Endodermal cell (in vitro differentiated cells): ENCODE data around the gene OR13C8. TPM values are rescaled to one million over a fixed set of nuclear protein-coding genes. Genes with fewer than 3 reads are reported as not detected.
"Not testable (repeated sequence)": the region's sequence is repeated elsewhere in the genome, so short reads cannot be mapped to it uniquely, and the experiment has no call there.

Experiments
- DNase-seq: peaks from one replicate; pipeline ENCODE4 v3.0.0-alpha.2; 2017
- H3K27ac ChIP-seq: 2 replicates; pipeline ENCODE4 v1.5.1; 2013; ENCODE audit warnings: mild to moderate bottlenecking, low read depth, low read length, moderate library complexity
- H3K27me3 ChIP-seq: 2 replicates; pipeline ENCODE4 v1.6.1; 2013; ENCODE audit warnings: mild to moderate bottlenecking, low read length, moderate library complexity; ENCODE audit not compliant: insufficient read depth, control insufficient read depth, poor library complexity, severe bottlenecking
- H3K36me3 ChIP-seq: 2 replicates; pipeline ENCODE4 v1.7.0; 2013; ENCODE audit warnings: mild to moderate bottlenecking, low read length, moderate library complexity; ENCODE audit not compliant: control insufficient read depth, insufficient read depth
- H3K4me1 ChIP-seq: one replicate; pipeline ENCODE4 v1.7.0; 2013; ENCODE audit warnings: low read length; ENCODE audit not compliant: control insufficient read depth, insufficient read depth
- H3K4me3 ChIP-seq: 2 replicates; pipeline ENCODE4 v1.5.1; 2013; ENCODE audit warnings: mild to moderate bottlenecking, low read length, moderate library complexity
- H3K9ac ChIP-seq: 2 replicates; pipeline ENCODE4 v1.6.1; 2013; ENCODE audit warnings: mild to moderate bottlenecking, low read length, moderate library complexity; ENCODE audit not compliant: poor library complexity, severe bottlenecking; ENCODE audit errors: extremely low read depth
- H3K9me3 ChIP-seq: 2 replicates; pipeline ENCODE4 v1.6.1; 2013; ENCODE audit warnings: mild to moderate bottlenecking, low read length, moderate library complexity; ENCODE audit not compliant: control insufficient read depth
- H3K27ac Mint-ChIP-seq: 2 replicates; pipeline ENCODE4 v1.8.0; 2020; ENCODE audit warnings: mixed read lengths
- H3K27me3 Mint-ChIP-seq: 2 replicates; pipeline ENCODE4 v1.8.0; 2021; ENCODE audit warnings: mild to moderate bottlenecking, mixed read lengths; ENCODE audit not compliant: insufficient read depth
- H3K36me3 Mint-ChIP-seq: 2 replicates; pipeline ENCODE4 v1.8.0; 2020; ENCODE audit warnings: low read depth, mixed read lengths
- H3K4me1 Mint-ChIP-seq: 2 replicates; pipeline ENCODE4 v1.8.0; 2020; ENCODE audit warnings: mixed read lengths
- H3K4me3 Mint-ChIP-seq: 2 replicates; pipeline ENCODE4 v1.8.0; 2020; ENCODE audit warnings: mild to moderate bottlenecking, moderate library complexity, mixed read lengths
- H3K9me3 Mint-ChIP-seq: 2 replicates; pipeline ENCODE4 v1.8.0; 2020; ENCODE audit warnings: mild to moderate bottlenecking, mixed read lengths
- CTCF ChIP-seq: fragments of 200-600 bp; sonication (generic); conservative IDR thresholded peaks from 2 replicates; pipeline ENCODE4 v1.5.0; 2021; ENCODE audit warnings: antibody characterized with exemption, mild to moderate bottlenecking
- WGBS, 2 experiments: methylation state at CpG; one replicate each; pipeline versions ENCODE4 v1.1.5 to v1.1.7; 2013; ENCODE audit warnings: missing lambda C conversion rate in 2 of 2, mixed read lengths in 1 of 2; ENCODE audit not compliant: insufficient coverage in 1 of 2, insufficient read length in 1 of 2; 5-methylcytosine and 5-hydroxymethylcytosine counted together
- total RNA-seq, 2 donors: library from RNA; stranded (reverse); fragmentation: NEBNext Ultra II Directional in 1 of 2; extraction: Animal tissue kit (Norgen Biotek cat#: 25700) in 1 of 2; gene quantifications; 2 replicates in 1 of 2; 3 replicates in 1 of 2; pipeline ENCODE4 v1.2.1, GENCODE V29; 2021

The OR13C8 gene
- total RNA-seq, 2 donors from 2014 or later = not detected

- H3K27ac ChIP-seq = no peak overlapping the region
- DNase-seq = no peak
- Mint-ChIP-seq H3K9me3 (no peaks in the 10 kb centered on the region), H3K27me3 (peaks cover 2% of the 10 kb centered on the region), H3K4me1 (no peaks in the 10 kb centered on the region), H3K36me3 (no peaks in the 10 kb centered on the region), H3K4me3 (no peak overlapping the region), H3K27ac (no peak overlapping the region)
- no peak for TF ChIP-seq CTCF
- 0 to 21% methylated on average over 1 of the region's 1 CpG for WGBS, 2 experiments
- H3K9me3 ChIP-seq = no peaks in the 10 kb centered on the region
- H3K27me3 ChIP-seq = no peaks in the 10 kb centered on the region
- H3K9ac ChIP-seq = no peak overlapping the region
- H3K36me3 ChIP-seq = no peaks in the 10 kb centered on the region
- H3K4me1 ChIP-seq = no peaks in the 10 kb centered on the region
- no peak overlapping the region for H3K4me3 ChIP-seq
Measured at GRCh38 chr9:104589626-104590025, 20.7 kb downstream of the OR13C8 start.

GRCh38 chr9:104598749-104599148 is 29.8 kb downstream of the OR13C8 start:
- H3K9ac ChIP-seq, H3K27ac Mint-ChIP-seq, H3K4me3 ChIP-seq, DNase-seq, H3K27me3 Mint-ChIP-seq, H3K27ac ChIP-seq, H3K9me3 ChIP-seq, H3K4me3 Mint-ChIP-seq, H3K9me3 Mint-ChIP-seq, H3K36me3 Mint-ChIP-seq, H3K27me3 ChIP-seq, H3K4me1 Mint-ChIP-seq, H3K36me3 ChIP-seq, H3K4me1 ChIP-seq: not testable (repeated sequence)
- WGBS, 2 experiments = 67% methylated on average over 3 of the region's 3 CpGs; no CpG with 5 or more reads in 1 of the 2 experiments

GRCh38 chr9:104599313-104599712 is 30.3 kb downstream of the OR13C8 start, which contains the start of gene OR13C5:
Gene OR13C5, minus strand, starts transcription at chr9:104599413. Its CDS starts 0 bp downstream, at chr9:104599413.
- H3K36me3 ChIP-seq, H3K4me1 ChIP-seq, H3K4me3 Mint-ChIP-seq, H3K4me1 Mint-ChIP-seq, H3K27ac Mint-ChIP-seq, H3K27me3 ChIP-seq, H3K9ac ChIP-seq, DNase-seq, H3K27ac ChIP-seq, H3K4me3 ChIP-seq, H3K36me3 Mint-ChIP-seq, H3K27me3 Mint-ChIP-seq, H3K9me3 Mint-ChIP-seq, H3K9me3 ChIP-seq: not testable (repeated sequence)

GRCh38 chr9:104604801-104605200 is 35.8 kb downstream of the OR13C8 start:
- 91 to 93% methylated on average over 3 of the region's 3 CpGs for WGBS, 2 experiments
- H3K27ac Mint-ChIP-seq = no peak overlapping the region
- DNase-seq = no peak
- no peaks in the 10 kb centered on the region for H3K9me3 Mint-ChIP-seq
- no peak overlapping the region for H3K9ac ChIP-seq
- H3K9me3 ChIP-seq = no peaks in the 10 kb centered on the region
- no peak for TF ChIP-seq CTCF
- H3K4me3 Mint-ChIP-seq = no peak overlapping the region
- no peak overlapping the region for H3K4me3 ChIP-seq
- H3K4me1 Mint-ChIP-seq = no peaks in the 10 kb centered on the region
- H3K27ac ChIP-seq = no peak overlapping the region
- H3K36me3 ChIP-seq = no peaks in the 10 kb centered on the region
- no peaks in the 10 kb centered on the region for H3K27me3 ChIP-seq
- no peaks in the 10 kb centered on the region for H3K27me3 Mint-ChIP-seq
- H3K36me3 Mint-ChIP-seq = no peaks in the 10 kb centered on the region
- H3K4me1 ChIP-seq = no peaks in the 10 kb centered on the region

GRCh38 chr9:104605527-104605926 is 36.6 kb downstream of the OR13C8 start, which contains the start of gene OR13C2:
Gene OR13C2, minus strand, starts transcription at chr9:104605627. Its CDS starts 0 bp downstream, at chr9:104605627.
- not testable (repeated sequence) for H3K4me1 ChIP-seq, H3K36me3 Mint-ChIP-seq, H3K27ac ChIP-seq, H3K4me3 Mint-ChIP-seq, H3K27me3 Mint-ChIP-seq, DNase-seq, H3K27me3 ChIP-seq, H3K9me3 ChIP-seq, H3K27ac Mint-ChIP-seq, H3K9ac ChIP-seq, H3K36me3 ChIP-seq, H3K4me1 Mint-ChIP-seq, H3K9me3 Mint-ChIP-seq, H3K4me3 ChIP-seq
- WGBS, 2 experiments = no CpG with 5 or more reads among the region's 1 CpG
